HG03025 (cell line): ENCODE data around the gene FASTK.

ENCODE experiments used
- ATAC-seq: cut with Tn5 transposase; IDR thresholded peaks from one replicate; pipeline ENCODE4 v1.9.1; 2021; ENCODE audit warnings: mild to moderate bottlenecking, moderate library complexity; ENCODE audit not compliant: unreplicated experiment, low FRiP score

Gene FASTK

DNA sequence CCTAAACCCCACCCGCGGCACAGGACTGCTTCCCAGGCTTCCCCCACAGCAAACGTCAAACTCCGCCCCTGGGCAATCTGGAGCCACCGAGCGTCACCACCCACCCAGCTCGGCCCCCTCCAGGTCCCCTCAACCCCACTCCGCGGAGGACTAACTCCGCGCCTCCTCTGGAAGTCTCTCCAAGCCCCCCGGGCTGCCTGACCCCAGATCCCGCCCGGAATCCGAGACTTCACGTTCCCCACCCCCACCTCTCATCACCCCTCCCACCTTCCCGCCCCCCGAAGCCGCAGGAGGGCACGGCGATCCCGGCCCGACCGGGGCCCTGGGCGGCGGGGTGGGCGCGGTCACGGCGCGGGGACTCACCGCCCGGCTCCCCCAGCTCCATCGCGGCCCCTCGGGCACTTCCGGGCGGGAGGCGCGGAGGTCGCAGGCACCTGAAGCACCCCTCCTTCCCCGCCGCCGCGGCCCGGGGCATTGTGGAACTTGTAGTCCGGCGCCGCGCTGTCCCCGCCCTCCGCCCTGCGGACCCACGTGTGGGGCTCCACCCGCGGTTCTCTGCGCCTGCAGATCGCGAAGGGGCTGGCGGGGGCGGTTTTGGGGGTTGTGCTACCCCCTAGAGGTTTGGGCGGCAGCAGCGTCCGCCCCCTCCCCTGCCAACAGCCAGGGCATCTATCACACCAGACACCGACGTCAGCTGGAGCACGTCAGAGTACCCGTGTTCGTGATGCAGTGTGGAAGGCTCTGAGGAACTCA, 2.6 kb upstream of the FASTK start, which contains the start of gene TMUB1:
Gene TMUB1 (minus strand): TSS at position 423 of the 753 bp plus-strand sequence. CDS start 930 bp downstream, outside the sequence.
- ATAC-seq = peak; percentile 45

DNA sequence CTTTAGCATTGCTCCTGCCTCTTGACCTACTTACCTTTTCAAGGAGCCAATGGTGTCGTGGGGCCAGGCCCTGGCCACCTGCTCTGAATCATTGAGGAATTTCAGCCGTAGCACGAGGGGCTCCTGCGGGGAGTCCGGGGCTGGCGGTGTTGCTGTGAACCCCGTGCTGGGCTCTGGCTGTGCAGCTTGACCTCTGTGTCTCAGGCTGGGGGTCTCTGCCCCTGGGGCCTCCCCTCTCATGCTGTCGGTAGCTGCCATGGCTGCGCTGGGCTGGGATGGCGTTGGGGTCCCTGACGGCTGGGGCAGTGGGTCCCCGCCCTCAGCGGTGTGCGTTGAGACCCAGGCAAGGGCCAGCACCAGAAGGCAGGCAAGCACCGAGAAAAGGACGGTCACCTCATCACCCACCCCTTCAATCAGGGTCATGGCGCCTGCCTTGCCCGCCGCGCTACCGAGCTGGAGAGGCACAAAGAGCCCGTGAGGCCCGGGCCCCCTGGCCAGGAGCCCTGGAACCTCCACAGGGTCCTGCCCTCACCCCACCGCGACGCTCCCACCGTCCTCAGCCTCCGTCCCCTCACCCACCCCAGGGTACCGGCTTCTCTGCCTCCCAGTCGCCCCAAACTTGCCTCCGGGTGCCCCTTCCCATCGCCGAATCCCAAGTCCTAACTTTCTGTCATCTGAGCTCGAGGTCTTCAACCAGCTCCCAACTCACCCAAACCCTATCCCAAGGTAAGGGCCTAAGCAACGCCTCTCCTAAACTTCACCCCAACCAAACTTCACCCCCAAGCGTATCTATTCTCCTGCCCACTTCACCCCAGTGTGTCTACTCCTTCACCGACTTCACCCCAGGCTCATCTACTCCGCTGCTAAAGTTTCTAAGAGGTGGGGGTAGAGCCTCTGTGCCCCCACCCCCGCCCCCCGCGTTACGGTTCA, 1.8 kb upstream of the FASTK start:
- no peak for ATAC-seq

DNA sequence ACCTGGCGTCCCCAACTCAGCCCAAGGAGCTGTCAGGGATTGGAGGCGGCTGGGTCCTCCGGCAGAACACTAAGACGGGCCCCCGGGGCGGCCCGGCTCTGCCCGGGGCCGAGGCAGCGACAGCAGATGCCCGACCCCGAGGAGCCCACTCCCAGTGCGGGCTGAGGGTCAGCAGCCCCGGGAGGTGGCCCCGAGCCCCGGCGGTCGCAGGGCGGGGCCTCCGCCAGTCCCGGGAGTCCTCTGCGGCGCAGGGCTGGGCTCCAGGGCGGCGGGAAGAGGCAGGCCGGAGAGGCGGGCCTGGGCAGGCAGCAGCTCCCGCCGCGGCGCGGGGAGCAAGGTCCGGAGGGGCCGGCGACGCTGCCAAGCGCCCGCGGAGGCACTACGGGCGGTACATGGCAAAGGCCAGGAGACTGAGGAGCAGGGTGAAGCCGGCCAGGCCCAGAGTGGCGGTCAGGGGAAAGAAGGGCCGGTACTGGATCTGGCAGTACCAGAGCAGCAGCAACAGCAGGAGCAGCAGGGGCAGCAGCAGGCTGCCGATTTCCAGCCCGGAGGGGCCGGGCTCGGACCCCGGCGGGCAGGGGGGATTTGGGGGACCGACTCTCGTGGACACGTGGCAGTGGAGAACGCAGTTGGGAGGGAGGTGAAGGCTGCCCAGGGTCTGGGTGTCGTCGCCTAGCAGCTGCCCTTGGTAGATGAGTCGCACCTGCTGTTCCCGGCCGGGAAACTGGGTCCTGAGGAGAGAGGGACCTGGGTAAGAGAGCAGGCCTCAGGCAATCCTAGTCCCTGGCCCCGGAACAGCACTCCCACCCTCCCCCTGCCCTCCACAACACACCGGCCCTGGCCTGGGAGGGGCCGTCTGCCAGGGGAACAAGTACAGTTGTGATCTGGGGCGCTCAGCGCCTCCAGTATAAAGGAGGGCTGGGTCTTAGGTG, 827 bp upstream of the FASTK start:
- ATAC-seq = no peak

DNA sequence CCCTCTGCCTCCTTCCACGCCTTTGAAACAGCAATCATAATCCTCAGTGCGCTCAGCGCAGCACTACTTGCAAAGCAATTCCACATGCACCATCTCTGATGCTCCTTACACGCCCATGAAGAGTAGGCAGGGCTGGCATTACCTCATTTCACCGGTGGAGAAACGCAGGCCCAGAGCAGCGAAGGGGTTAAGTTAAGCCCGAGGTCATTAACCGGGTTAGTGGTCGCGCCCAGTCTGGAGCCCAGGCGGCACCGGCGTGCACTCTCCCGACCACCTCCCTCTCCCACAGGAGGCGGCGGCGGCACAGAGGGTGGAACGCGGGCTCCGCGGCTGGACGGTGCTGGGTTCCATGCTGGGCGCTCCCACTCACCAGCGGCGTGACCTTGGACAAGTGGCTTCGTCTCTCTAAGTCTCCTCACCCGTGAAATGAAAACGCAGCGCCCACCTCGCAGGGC, 515 bp downstream of the FASTK start:
- ATAC-seq = peak; percentile 2

DNA sequence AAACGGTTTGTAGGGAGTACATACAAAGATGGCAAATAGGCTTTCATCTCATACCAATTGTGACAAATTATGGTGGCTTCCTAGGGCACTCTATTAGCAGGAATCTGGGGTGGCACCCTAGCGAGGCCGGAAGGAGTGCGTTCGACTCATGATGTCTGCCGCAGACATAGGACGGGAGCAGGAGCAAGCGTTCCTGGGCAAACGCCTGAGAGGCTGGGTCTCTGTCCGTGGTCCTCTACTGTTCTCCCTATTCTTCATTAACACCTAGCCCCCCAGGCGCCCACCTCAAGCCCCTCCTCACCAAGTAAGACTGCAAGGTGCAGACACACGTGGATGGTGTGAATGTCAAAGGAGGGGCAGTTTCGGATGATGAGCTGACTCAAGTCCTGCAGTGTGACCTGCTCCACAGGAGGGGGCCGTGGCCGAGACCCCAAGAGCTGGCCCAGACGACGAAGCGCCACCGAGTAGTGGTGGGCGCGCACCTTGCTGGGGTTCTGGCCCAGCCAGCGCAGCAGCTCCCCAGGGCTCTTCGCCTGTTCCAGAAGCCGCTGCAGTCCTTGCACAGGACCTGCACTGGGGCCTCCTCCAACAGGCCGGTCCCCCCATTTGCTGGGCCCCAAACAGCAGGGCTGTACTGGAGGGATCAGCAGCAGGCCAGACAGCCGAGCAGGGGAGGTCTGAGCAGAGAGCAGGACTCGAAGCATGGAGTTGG, 1.3 kb downstream of the FASTK start:
- ATAC-seq = no peak

DNA sequence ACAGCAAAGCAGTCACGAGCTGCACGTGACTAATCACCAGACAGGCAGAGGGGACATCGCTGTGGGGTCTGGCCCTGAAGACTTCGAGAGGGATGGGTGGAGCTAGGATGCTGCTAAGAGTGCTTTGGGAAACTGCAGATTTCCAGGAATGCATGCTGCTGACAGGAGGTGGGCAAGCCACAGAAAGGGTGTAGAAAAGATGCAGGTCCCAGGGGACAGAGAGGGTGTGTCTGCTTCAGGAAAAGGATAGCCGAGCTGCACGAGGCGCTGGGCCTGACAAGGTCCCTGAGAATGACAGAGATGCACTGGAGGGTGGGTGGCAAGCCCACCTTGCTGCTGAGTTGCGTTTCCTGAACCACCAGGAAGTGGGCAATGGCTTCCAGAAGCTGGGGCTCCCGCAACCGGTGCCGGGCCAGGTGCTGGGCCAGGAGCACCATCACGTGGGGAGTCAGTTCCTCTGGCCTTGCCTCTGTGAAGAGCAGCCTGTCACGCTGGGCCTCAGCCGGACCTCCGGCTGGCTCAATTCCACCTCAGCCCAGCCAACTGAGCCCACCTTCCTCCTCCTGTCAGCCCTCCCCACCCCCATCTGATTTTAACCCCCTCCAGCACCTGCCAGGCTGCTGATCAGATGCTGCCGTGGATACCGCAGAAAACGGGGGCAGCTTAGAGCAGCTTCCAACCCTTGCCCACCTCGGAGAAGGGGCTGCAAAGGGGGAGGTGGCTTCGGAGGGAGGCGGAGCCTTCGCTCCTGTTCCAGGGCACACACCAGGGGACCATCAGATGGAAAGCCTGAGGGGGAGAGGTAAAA, 2.2 kb downstream of the FASTK start:
- no peak for ATAC-seq

DNA sequence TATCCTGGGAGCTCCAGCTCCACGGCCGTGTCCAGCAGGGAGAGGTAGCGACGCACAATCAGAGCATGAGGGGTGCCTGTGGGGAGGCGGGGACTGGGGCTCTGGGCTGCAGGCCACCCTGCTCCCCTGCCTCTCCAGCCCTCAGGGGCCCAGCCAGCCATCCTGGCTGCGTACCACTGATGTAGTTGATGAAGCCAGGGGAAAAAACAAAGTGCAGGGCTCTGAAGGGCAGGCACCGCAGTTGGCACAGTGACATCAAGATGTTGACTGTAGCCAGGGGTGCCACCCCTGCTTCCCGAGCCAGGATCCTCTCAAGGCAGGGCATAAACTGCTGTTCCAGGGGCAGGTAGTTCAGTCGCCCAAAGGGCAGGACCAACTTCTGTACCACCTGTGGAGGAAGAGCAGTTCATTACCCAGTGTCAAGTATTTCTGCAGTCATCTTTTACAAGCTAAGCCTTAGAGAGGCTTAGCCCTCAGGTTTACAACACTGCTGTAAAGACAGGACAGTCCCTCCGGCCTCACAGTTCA, 2.8 kb downstream of the FASTK start:
- ATAC-seq = no peak

DNA sequence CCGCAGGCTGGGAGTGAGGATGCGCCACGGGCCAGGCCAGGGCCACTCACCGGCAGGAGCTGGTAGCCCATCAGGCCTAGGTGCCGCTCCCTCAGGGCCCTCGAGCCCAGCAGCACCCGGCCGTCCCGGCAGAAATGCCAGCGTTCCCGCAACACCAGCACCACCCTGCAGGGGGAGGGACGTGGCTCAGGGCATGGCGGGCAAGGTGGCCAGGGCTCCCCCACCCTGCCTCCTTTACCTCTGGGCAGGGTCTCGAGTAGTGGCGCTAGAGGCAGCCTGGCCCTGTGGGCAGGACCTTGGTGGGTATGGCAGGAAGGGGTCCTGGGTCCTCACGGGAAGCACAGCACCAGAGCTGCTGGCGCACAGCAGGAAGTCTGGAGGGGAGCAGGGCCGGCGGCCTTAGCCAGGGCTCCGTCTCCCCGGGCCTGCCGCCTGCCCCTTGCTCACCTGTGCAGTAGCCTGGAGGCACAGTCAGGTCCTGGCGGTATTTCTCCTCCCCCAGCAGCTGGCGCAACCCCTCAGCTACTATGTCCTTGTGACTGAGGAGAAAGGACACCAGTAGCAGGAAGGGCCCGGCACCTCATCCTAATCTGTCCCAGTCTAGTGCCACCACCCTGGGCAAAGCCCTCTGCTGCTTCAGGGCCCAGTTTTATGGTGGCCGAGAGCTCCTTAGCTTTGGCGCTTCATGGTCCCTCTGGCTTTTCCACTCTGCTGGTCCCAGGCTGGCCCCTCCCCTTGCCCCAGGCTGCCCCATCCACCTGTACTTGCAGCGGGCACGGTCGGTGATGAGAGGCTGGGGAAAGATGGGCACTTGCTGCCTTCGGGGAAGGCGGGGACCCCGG, 3.5 kb downstream of the FASTK start:
- ATAC-seq = no peak

DNA sequence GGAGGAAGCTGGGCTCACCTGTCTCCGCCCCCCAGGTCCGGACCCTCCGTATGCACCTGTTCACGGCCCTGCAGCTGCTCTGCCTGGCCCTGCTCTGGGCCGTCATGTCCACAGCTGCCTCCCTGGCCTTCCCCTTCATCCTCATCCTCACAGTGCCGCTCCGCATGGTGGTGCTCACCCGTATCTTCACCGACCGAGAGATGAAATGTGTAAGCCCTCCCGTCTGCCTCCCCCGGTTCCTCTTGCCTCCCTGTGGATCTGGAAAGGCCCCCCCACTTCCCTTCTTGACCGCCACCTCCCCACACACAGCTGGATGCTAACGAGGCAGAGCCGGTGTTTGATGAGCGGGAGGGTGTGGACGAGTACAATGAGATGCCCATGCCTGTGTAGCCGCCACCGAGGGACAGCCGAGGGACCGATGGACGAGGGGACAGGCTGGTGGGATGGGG, 4.6 kb downstream of the FASTK start:
- ATAC-seq = no peak

DNA sequence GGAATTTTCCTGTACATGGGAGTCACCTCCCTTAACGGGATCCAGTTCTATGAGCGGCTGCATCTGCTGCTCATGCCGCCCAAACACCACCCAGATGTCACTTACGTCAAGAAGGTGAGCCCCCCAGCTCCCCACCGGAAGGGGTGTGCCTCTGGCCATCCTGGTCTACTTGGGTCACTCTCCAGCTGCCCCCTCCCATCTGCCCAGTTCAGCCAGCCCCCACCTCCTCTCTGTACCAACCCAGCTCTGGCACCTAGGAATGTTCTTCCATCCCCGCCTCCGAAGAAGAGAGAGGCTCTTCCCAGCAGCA, 5.0 kb downstream of the FASTK start:
- ATAC-seq = no peak

DNA sequence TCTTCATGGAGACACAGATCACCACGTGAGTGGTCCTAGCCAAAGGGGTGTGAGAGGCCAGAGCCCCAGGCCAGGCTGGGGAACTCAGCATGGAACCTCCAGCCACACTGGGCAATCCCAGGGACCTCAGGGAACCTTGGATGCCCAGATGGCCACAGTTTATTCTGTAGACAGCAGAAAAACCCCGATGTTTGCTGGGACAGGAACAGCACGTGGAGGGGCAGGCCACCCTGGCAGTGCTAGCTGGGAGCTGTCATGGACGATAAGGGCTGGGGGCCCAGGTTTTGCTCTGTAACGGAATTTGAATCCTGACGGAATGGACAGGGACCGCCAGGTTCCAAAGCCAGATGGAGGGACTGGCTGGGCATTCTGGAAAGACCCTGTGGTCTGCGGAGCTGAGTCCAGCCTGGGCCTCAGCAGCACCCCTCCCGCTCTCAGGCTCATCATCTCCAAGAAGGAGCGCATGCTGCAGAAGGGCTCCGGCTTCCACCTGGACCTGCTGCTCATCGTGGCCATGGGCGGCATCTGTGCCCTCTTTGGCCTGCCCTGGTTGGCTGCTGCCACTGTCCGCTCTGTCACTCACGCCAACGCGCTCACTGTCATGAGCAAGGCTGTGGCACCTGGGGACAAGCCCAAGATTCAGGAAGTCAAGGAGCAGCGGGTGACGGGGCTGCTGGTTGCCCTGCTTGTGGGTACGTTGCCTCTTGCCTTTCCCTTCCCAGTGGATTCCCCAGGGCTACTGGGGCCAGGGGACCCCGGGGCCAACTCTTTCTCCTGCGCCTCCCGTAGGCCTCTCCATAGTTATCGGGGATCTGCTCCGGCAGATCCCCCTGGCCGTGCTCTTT, 5.6 kb downstream of the FASTK start:
- ATAC-seq = no peak

DNA sequence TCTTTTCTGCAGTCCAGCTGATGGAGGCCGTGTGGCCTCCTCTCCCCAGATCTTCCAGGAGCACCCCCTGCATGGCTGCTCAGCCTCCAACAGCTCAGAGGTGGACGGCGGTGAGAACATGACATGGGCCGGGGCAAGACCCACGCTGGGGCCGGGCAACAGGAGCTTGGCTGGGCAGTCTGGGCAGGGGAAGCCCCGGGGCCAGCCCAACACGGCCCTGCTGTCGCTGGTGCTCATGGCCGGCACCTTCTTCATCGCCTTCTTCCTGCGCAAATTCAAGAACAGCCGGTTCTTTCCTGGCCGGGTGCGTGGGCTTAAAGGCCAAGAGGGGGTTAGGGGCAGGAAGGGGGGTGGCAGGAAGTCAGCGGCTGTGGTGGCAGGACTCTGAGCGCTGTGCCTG, 6.6 kb downstream of the FASTK start:
- ATAC-seq = no peak

DNA sequence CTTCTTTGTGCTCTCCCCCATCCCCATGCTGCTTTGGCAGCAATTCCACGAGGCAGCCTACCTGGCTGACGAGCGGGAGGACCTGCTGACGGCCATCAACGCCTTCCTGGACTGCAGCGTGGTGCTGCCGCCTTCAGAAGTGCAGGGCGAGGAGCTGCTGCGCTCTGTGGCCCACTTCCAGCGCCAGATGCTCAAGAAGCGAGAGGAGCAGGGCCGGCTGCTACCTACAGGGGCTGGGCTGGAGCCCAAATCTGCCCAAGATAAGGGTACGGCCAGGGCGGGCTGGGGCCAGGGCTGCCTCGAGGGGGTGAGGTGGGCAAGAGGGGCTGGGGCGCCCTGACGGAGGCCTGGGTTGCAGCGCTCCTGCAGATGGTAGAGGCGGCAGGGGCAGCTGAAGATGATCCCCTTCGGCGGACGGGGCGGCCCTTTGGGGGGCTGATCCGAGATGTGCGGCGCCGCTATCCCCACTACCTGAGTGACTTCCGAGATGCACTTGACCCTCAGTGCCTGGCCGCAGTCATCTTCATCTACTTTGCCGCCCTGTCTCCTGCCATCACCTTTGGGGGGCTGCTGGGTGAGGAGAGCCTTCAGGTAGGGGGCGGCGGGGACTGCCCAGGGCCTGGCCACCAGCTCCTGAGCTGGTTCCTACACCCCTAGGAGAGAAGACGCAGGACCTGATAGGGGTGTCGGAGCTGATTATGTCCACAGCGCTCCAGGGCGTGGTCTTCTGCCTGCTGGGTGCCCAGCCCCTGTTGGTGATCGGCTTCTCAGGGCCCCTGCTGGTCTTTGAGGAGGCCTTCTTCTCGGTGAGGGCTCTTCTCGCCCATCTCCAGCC, 9.4 kb downstream of the FASTK start:
- ATAC-seq = no peak

DNA sequence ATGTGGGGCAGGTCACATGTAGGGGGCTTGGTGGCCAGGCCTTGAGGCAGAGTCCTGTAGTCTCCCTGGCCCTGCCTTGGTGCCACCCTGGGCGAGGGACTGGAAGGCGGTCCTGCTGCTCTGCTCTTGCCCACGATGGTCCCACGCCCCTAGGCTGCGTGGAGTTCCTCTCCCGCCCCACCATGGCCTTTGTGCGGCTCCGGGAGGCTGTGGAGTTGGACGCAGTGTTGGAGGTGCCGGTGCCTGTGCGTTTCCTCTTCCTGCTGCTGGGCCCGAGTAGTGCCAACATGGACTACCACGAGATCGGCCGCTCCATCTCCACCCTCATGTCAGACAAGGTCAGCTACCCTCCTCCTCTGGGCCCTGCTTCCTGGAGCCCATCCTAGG, 10.0 kb downstream of the FASTK start:
- ATAC-seq = no peak

DNA sequence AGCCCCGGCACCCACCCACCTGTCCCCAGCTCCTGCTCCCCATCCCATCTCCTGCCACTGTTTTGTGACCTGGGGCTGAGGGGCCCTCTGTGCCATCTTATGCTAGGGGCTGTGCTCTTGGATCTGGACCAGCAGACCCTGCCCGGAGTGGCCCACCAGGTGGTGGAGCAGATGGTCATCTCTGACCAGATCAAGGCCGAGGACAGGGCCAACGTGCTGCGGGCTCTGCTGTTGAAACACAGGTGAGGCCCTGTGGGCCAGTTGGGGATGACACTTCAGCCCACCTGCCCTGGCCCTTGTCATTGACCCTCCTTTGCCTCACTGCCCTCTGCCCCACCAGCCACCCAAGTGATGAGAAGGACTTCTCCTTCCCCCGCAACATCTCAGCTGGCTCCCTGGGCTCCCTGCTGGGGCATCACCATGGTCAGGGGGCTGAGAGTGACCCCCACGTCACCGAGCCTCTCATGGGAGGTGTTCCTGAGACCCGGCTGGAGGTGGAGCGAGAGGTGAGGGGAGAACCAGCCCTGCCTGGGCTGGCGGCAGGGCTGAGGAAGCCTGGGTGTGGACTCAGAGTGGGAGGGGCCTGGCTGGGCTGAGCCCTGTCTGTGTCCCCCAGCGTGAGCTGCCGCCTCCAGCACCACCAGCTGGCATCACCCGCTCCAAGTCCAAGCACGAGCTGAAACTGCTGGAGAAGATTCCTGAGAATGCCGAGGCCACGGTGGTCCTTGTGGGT, 10.6 kb downstream of the FASTK start:
- no peak for ATAC-seq
